GM18499 (cell line): ENCODE results near the gene RTL5.
"Not testable (repeated sequence)": the region's sequence is repeated elsewhere in the genome, so short reads cannot be mapped to it uniquely, and the experiment has no call there.

Source experiments
- ATAC-seq: cut with Tn5 transposase; IDR thresholded peaks from one replicate; pipeline ENCODE4 v1.9.1; 2021; ENCODE audit warnings: moderate number of reproducible peaks; ENCODE audit not compliant: insufficient read depth, unreplicated experiment

The RTL5 gene

DNA sequence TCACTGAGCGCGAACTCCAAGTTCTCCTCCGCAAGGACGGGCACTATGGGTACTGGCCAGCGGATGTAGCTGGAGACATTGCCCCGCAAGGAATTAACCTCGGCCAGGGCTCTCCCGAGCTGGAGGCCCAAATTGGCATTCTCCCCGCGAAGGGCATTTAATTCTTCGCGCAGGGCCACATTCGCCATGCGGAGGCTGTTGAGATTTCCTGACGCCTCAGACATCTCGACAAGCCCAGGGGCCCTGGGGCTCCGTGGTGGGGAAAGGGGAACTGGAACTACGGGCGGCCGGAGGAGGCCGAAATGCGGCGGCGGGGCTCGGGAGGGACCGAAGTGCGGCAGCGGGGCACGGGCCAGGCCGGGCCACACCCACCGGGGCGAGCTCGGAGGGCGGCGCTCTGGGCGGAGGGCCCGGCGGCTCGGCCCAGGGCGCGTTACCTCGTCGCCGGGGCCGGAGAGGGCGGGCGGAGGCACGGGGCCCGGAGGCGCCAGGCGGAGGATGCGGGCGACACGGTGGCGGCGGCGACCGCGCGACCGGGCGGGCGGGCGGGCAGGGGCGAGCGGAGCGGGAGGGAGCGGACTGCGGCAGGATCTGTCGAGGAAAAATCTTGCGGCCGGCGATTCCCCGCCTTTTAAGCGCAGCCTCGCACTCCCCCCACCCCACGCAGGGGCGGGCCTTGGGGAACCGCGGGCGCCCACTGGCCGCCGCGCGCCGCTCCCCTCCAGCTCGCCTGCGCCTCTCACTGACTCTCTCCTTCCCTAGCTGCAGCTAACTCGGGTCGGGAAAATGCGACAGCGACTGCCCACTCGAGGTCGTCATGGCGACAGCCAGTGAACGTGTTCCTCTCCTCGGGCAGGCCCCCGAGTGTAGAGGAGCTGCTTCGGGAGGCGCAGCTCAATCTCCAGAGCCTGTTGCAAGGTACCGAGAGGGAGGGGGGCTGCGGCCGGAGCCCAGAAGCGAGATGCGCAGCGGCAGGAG lies at the start of gene RTL5:
RTL5 (minus strand) TSS at position 599 of the 978 bp plus-strand sequence.
- ATAC-seq = no peak

DNA sequence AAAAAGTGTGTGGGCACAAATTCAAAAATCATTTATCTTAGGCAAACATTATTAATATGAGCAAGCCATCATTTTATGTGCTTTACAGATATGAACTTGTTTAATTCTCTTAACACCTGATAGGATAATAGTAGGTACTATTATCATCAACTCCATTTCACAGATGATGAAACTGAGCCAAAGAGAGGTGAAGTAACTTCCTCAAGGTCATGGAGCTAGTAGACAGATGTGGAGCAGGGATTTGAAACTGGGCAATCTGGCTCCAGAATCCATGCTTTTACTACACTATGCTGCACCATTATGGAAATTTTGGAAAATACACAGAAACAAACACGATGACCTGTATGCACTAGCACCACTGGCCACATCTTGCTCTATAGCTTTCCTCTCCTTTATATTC lies 48.8 kb upstream of the RTL5 start:
- no peak for ATAC-seq

DNA sequence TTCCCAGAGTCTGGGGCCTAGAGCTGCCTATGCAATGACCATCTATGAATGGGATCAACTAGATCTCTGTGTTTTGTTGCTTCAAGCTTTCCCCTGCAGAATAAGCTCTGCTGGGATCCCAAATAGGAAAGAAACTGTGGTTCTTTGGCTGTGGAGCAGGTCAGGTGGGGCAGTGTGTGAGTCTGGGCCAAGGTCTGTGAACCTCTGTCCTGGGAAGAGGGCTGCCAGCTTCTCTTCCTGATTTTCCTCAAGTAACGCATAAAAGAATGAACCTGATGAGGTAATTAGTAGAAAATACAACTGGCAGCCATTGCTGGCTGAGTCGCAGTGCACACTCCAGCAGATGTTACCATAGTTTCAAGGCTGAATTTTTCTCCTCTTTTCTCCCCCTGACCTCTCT lies 45.3 kb upstream of the RTL5 start:
- ATAC-seq = no peak

DNA sequence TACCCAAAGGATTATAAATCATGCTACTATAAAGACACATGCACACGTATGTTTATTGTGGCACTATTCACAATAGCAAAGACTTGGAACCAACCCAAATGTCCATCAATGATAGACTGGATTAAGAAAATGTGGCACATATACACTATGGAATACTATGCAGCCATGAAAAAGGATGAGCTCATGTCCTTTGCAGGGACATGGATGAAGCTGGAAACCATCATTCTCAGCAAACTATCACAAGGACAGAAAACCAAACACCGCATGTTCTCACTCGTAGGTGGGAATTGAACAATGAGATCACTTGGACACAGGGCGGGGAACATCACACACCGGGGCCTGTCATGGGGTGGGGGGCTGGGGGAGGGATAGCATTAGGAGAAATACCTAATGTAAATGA lies 44.6 kb upstream of the RTL5 start:
- ATAC-seq = not testable (repeated sequence)

DNA sequence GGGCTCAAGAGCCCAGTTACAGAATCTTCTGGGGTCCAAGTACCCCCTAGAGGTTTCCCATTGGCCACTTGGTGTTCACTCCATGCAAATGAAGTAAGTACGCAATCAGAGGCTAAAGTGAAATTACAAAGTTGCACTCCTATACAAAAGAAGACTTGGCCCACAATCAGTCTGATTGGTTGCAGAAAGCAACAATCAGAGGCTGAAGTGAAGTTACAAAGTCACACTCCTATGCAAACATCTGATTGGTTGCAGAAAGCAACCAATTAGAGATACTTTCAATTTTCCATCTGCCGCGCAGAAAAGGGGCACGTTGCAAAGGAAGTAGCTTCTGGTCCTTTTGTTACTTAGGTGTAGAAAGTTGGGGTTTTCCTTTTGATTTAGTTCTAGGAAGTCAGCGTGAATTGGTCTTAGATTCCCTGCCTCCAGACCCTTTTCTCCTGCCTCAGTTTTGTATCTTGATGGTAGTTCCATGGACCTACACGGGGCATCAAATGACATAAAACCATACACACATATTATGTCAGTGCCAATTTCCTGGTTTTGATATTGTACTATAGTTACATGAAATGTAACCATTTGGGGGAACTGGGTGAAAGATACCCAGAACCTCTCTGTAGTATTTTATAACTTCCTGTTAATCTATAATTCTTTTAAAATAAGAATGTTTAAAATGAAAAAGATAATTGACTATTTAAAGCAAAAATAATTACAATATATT lies 37.5 kb upstream of the RTL5 start:
- no peak for ATAC-seq

DNA sequence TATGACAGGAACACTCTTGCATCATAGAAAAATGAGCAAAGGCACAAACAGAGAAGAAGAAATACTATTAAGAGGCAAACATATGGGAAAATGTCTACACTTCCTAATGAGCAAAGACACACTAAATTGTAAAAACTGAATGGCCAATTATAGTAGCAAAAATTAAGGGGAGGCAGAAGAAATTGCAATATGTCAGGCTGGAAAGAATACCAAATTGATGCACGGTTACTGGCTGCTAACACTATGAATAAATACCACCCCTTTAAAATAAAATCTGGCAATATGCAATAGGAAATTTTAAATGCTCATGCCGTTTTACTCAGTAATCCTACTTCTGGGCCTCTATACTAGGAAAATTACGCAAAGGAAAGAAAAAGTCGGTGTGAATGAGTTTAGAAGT lies 33.8 kb upstream of the RTL5 start:
- no peak for ATAC-seq

DNA sequence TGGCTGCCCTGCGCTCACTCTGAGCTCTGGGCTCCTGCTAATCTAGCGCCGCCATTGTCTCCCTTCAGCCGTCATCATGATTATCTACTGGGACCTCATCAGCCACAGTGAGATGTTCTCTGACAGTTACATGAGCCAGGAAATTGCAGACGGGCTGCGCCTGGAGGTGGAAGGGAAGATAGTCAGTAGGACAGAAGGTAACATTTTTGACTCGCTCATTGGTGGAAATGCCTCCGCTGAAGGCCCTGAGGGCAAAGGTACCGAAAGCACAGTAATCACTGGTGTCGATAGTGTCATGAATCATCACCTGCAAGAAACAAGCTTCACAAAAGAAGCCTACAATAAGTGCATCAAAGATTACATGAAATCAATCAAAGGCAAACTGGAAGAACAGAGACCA lies 28.1 kb upstream of the RTL5 start:
- no peak for ATAC-seq

DNA sequence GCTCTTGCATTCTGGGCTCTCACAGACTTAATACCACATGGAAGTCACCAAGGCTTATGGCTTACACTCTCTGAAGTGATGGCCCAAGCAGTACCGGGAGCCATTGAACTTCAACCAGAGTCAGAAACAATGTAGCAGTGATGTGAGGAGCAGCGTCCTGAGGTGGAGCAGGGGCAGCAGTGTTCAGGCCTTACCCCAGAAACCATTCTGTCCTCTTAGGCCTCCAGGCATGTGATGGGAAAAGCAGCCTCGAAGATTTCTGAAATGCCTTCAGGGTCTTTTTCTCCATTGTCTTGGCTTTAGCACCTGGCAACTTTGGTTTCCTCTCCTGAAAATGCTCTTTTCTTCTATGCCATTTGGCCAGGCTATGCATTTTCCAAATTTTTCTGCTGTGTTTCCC lies 27.1 kb upstream of the RTL5 start:
- no peak for ATAC-seq

DNA sequence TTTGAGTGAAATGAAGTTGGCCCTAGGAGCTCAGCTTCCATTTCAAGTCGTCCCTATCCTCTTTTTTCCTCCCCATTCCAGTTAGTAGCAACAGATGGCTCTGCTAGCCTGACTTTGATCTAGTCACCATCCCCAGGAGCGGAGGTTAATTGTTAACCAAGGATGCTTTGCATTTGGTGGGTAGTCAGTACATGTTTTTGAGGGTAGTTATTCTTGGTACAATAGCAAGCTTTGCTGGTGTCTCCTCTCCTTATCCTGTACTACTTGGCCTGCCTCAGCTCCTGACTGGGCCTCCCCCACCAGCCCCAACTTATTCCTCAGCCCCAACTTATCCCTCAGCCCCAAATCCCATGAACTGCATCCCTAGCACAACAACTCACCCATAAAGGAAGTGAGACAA lies 14.8 kb upstream of the RTL5 start:
- no peak for ATAC-seq

DNA sequence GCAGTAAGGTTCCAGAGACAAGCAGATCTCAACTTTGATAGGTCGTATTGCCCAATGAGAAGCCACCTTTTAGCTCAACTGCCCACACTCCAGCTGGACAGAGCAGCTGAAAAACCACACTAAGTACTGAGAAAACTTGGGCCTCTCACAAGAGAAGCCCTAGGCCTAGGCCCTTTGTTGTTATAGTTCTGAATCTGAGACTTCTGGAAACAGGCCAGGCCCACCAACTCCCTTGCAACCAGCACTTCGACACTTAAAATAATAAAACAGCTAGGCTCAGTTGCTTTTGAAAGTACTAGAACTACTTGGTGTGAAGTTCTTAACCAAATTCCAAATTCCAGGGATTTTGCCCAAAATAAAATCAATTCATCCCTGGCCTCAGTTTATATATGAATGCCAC lies 13.5 kb upstream of the RTL5 start:
- ATAC-seq = no peak

DNA sequence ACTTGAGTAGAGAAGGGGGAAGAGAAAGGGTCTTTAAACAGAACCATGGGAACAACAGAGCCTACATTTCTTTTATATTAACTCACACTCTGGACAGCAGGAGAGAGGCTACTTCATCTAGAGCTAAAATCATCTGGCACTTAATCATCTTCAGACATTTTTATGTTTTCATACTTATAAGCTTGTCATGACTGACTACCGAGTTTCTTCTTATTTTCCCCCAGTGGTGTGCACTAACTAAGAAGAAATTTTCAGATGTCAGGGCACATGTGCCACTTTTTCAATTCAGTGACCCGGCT lies 11.8 kb upstream of the RTL5 start:
- no peak for ATAC-seq

DNA sequence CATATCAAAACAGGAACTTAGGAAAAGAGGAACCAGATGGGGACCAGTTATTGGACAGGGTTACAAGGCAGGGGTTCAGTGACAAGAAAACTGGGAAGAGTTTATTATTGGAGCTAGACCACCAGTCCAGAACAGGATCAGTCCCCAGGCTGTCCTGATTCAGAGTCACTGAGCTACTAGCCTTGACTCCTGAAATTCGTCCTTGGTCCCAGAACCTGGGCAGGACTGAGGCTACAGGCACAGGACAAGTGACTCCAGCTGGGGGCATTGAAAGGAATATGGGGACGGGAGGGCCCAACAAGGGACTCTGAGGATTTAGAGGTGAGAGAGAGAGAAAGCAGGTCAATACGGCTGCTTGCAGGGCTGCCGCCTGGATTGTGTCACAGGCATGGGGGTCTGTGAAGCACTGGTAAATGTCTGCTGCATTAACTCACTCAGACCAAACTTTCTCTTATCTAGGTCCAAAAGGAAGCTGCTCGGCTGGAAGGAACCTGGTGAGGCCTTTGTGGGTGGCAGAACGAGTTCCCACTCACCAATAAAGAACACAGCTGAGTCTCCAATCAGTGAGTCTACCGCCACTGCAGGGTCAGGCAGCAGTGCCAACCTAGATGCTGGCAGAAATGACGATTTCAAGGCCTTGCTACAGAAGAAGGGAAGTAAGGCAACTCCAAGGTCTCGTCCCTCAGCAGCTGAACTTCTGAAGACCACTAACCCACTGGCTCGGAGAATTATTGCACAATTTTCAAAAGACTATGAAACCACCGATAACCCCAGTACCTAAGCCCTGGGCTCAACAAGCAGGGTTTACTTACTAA lies 11.3 kb upstream of the RTL5 start:
- no peak for ATAC-seq

DNA sequence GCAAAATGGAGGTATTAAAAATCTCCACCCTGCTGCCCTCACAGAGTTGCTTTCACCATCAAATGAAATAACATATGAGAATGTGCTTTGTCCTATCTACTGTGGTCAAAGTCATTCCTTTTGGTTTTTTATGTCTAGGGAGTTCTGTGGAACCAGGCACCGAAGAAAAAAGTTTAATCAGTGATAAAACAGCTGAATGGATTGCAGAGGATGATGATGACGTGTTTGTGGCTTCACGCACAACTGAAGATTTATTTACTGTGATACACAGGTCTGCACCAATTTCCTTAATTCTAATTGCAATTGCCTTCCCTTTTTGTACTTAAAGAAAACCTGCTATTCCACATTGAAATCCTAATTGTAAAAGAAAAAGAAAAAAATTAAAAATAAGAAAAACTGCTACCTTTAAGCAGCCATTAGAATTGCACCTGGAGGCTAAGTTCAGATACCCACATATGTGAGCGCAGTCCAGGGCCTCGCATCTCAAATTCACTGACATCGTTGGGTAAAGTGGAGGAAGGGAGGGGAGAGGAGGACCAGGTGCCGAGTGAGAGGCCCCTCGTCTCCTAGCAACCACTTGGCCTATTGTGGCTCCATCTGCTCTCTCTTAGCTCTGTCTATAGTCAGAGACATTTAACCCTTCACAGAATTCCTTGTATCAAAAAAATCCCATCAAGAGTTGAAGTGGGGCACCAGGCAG lies 10.5 kb upstream of the RTL5 start:
- no peak for ATAC-seq

DNA sequence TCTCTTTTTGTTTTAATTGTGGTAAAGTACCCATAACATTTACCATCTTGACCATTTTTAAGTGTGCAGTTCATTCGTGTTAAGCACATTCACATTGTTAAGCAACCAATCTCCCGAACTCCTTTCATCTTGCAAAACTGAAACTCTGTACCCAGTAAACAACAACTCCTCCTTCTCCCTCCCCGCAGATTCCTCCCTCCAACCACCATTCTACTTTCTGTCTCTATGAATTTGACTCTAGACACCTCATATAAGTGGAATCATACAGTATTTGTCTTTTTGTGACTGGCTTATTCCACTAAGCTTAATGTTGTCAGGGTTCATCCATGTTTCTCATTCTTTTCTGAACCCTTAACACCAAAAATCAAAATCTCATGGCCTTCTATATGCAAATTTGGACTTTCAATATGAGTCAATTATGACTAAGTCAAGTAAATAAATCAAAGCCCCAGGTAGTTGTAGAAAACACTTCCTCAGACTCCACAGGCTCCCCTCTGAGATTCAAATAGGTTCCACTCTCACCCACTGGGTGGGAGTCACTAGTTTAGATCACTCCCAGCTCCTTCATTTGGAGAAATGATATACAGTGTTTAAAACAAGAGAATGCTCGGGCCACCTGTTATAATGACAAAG lies 9.8 kb upstream of the RTL5 start:
- peak; percentile 49 for ATAC-seq

DNA sequence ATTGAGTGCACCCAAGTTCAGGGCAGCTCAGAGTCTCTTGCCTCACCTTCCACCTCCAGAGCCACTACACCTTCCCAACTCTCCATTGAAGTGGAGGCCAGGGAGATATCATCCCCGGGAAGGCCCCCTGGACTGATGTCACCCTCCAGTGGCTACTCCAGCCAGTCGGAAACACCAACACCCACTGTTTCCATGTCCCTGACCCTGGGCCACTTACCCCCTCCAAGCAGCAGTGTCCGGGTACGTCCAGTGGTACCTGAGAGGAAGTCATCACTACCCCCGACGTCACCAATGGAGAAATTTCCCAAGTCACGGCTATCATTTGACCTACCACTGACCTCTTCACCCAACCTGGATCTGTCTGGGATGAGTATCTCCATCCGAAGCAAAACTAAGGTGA lies 7.8 kb upstream of the RTL5 start:
- no peak for ATAC-seq

DNA sequence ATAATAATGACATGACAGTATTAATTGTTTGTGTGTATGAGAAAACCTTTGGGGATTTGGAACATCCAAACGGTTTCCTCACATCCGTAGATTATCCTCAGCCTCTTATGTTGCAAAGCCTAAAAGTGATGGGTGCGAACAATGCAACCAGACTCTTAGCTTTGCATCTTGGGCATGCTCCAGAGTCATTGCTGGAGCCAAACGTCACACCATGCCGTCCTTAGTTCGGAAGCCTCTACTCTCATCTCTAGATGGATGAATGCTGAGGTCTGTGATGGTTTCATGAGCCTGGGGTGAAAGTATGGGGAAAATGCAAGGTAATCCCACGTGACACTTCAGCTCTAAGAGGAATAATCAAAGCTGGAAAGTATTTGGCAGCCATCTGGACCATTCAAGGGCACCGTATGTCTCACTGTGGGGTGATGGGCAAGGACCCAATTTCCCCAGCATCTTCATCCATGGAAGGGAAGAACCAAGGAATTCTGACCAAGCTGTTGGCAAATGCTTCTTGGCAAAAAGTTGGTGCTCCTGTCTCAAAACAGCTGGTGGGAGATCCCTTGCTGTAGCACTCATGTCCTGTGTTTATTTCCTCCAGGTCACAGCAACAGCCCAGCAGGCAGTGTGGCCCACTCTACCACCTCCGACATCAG lies 6.3 kb upstream of the RTL5 start:
- ATAC-seq = no peak

DNA sequence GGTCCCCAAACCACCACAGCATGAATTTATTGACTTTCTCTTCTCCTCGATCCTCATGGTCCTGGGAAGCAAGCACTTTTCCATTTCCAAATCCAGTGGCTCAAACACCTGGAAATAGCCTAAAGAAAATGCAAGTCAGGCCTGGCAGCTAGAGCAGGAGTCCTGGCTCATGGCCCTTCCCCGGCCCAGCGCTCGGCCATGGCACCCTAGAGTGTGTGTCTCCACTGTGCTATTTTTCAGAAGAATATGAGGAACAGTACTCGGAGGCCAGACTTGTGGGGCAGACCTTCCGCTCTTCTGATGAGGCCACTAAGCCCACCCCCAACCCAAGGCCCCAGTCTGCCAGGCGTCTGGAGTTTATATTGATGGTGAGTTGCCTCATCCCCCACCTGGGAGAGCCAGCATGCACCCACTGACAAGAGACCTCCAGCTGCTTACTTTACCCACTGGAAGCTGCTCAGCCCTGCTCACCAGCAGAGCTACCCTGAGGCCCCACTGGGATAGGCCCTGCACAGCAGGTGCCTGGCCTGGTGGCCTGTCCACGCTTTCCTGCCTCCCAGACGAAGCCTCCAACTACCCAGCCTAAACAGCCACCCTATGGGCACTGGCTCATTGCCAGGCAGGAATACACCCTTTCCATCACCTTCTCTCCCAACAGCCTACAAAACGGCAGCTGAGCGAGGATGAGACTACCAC lies 2.3 kb upstream of the RTL5 start:
- ATAC-seq = no peak

DNA sequence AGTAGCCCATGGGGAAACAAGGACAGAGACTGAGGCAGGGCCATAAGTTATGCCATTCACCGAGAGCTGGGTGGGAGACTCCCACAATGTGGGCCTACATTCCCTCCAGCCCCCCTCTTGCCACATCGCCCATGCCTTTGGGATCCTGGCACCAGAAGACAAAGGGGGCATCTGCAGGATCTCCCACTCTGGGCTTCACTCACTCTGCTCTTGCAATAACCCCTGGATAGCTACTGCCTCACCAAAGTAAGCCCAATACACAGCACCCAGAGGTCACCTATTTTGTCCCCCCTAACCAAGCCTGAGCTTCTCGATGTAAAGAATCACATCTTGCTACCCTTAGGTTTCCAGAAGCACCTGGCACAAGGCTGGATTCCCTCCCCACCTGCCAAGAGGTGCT lies 741 bp upstream of the RTL5 start:
- no peak for ATAC-seq

DNA sequence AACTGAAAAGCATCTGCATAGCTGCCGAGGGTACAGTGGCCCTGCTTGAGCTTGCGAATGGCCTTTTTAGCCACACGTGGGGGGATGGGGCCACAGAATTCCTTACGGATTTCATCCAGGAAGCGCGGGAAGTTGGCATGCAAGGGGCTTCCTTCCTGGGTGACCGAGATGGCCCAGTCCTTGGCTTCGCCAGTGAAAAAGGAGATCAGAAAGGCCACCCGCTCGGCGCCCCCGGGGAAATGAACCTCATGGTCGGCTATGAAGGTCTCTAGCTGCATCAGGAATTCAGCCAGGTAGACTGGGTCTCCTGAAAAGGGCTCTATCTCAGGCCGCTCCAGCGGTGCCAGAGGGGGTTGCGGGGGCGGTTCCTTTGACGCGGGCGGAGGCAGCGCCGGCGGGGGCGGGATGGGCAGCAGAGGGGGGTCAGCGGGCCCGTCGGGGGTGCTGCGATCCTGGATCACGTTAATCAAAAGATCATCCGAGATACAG lies 909 bp downstream of the RTL5 start:
- no peak for ATAC-seq
